GM21528 (cell line): Measurements from ENCODE around the gene XG.

Experiments used
- ATAC-seq: cut with Tn5 transposase; IDR thresholded peaks from one replicate; pipeline ENCODE4 v1.9.1; 2021; ENCODE audit warnings: mild to moderate bottlenecking, moderate library complexity; ENCODE audit not compliant: unreplicated experiment, low FRiP score

The XG gene

GRCh38 chrX:2862404-2862803 lies 110.6 kb downstream of the XG start:
- no peak for ATAC-seq

GRCh38 chrX:2863646-2864045 lies 111.8 kb downstream of the XG start:
- no peak for ATAC-seq
